ENCODE data around the gene REXO1.
A peak's percentile ranks its signal among the peaks of the same experiment; 100 is the strongest.

Gene REXO1

DNA sequence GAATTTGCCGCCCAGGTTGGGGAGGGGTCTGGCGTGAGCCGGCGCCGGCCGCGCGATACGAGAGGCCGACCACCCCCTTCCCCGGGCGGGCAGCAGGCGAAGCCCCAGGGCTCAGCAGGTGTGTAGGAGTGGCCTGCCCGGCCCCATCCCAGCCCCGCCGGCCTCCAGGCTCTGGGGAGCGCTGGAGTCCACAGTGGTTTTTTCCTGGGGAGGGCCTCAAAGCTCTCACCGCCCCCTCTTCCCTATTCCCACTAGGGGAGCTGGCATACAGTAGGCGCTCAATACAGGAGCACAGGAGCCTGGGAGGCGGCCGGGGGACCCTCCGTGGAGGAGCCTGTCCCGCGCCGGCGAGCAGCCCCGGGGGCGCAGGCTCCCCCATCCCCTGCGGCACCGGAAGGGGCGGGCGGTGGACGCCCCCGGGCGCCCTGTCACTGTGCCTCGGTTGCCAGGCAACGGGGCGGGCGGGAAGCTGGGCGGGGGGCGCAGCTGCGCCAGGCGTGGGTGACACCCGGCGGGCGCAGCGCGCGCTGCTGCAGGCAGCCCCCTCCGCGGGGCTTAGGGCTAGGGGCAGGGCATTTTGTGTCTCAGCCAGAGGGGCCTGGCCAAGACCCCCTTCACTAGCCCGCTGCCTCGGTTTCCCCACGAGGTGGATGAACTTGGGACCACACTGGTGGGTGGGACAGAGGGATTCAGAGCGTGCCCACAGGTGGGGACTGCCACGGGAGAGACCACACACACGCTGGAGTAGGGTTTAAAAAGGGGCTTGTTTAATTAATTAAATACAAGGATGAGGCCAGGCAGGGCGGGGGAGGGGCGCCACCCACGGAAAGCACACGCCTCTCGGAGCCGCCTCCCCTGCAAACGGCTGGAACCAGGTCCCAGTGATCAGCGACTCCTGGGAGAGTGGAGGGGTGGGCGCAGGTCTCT is 3.6 kb upstream of the REXO1 start:
- DNase-seq: no peak
- no peak overlapping the region for H2BK120ac ChIP-seq (ENCODE audit: low read depth, low read length)
- no peak overlapping the region for H3K4ac ChIP-seq (ENCODE audit: low read depth in 1 of 2, low read length in 2 of 2)
- peaks cover 40% of the 10 kb centered on the region for H3K4me1 ChIP-seq (ENCODE audit: control insufficient read depth, insufficient read depth, low read depth, low read length)
- no peak overlapping the region for H3K27ac ChIP-seq (ENCODE audit: low read length, poor library complexity, severe bottlenecking)
- no peak overlapping the region for H4K91ac ChIP-seq (ENCODE audit: low read length)
- H3K79me1 ChIP-seq (replicated peaks; ENCODE audit: low read length, poor library complexity, severe bottlenecking): peaks cover 25% of the 10 kb centered on the region
- no peak overlapping the region for H4K8ac ChIP-seq (ENCODE audit: low read length)
- peaks cover 4 to 33% of the 10 kb centered on the region in 2 experiments for H3K36me3 ChIP-seq (ENCODE audit: control insufficient read depth in 1 of 2, insufficient read depth in 2 of 2, low read depth in 1 of 2, low read length in 2 of 2)
- H2BK5ac ChIP-seq (ENCODE audit: low read depth, low read length, poor library complexity, severe bottlenecking): no peak overlapping the region
- no peak overlapping the region for H3K18ac ChIP-seq (ENCODE audit: low read depth in 1 of 2, low read length in 2 of 2)
- H3K9me3 ChIP-seq (ENCODE audit: control insufficient read depth, low read length): no peaks in the 10 kb centered on the region
- no peak overlapping the region for H3K14ac ChIP-seq (ENCODE audit: low read length in 2 of 2)
- no peak overlapping the region for H3K23ac ChIP-seq (ENCODE audit: low read length in 2 of 2)
- 93% methylated on average over 61 of the region's 66 CpGs for WGBS
- H2AFZ ChIP-seq (ENCODE audit: low read depth, low read length): no peak overlapping the region
- no peak overlapping the region for H3K4me2 ChIP-seq (ENCODE audit: low read length, poor library complexity, severe bottlenecking)
- no peak overlapping the region for H2BK15ac ChIP-seq (ENCODE audit: low read depth, poor library complexity, severe bottlenecking)
- no peak overlapping the region for H3K9ac ChIP-seq (ENCODE audit: low read length)
- H2AK5ac ChIP-seq (ENCODE audit: low read length, severe bottlenecking): no peak overlapping the region
- H2BK12ac ChIP-seq (ENCODE audit: low read length in 2 of 2): no peak overlapping the region
- no peaks in the 10 kb centered on the region for H3K27me3 ChIP-seq (ENCODE audit: control insufficient read depth in 1 of 2, insufficient read depth in 1 of 2, low read length in 2 of 2)
- H3K4me3 ChIP-seq (ENCODE audit: insufficient read depth in 1 of 2, low read depth in 1 of 2, low read length in 2 of 2): no peak overlapping the region

DNA sequence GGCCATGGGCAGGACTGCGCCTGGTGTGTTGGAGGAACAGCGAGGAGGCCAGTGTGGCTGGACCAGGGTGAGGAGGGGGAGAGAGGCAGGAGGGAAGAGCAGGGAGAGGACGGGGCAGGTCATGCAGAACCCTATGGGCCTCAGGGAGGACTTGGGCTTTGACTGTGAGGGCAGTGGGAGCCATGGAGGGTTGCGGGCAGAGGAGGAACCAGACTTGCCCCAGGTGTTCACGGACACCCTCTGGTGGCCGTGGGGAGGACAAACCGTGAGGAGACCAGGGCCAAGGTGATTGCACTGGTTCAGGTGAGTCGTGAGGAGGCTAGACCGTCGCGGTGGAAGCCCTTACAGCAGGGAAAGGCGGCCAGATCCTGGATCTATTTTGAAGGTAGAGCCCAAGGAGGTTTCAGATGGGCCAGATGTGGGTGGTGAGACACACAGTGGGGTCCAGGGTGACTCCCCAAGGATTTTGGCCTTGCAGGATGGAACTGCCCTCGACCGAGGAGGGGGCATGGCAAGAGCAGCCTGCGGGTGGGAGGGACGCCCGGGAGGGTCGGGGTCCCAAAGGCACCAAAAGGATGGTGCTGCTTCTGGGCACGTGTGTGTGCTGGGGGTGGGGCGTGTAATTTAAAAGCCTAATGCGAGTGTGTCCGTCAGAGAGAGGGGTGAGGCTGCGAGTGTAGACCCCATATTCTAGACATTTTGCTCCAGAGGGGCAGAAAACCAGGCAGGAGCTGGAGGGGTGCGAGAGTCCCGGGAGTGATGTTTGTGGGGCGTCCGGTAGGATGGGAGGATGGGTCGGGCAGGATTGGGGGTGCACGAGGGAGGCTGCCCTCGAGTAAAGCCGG is 2.7 kb upstream of the REXO1 start:
- Histone ChIP-seq H3K23ac (ENCODE audit: low read length in 2 of 2) (no peak overlapping the region), H4K8ac (ENCODE audit: low read length) (no peak overlapping the region), H3K27me3 (ENCODE audit: control insufficient read depth in 1 of 2, insufficient read depth in 1 of 2, low read length in 2 of 2) (no peaks in the 10 kb centered on the region), H2BK120ac (ENCODE audit: low read depth, low read length) (no peak overlapping the region), H3K36me3 (ENCODE audit: control insufficient read depth in 1 of 2, insufficient read depth in 2 of 2, low read depth in 1 of 2, low read length in 2 of 2) (peaks cover 4 to 36% of the 10 kb centered on the region in 2 experiments), H2BK5ac (ENCODE audit: low read depth, low read length, poor library complexity, severe bottlenecking) (no peak overlapping the region), H3K9me3 (ENCODE audit: control insufficient read depth, low read length) (no peaks in the 10 kb centered on the region), H3K4me1 (ENCODE audit: control insufficient read depth, insufficient read depth, low read depth, low read length) (peaks cover 41% of the 10 kb centered on the region), H4K91ac (ENCODE audit: low read length) (no peak overlapping the region), H3K4me2 (ENCODE audit: low read length, poor library complexity, severe bottlenecking) (no peak overlapping the region), H3K4ac (ENCODE audit: low read depth in 1 of 2, low read length in 2 of 2) (no peak overlapping the region), H2BK15ac (ENCODE audit: low read depth, poor library complexity, severe bottlenecking) (no peak overlapping the region), H3K4me3 (ENCODE audit: insufficient read depth in 1 of 2, low read depth in 1 of 2, low read length in 2 of 2) (no peak overlapping the region), H3K27ac (ENCODE audit: low read length, poor library complexity, severe bottlenecking) (no peak overlapping the region), H2AFZ (ENCODE audit: low read depth, low read length) (no peak overlapping the region), H2AK5ac (ENCODE audit: low read length, severe bottlenecking) (no peak overlapping the region), H3K14ac (ENCODE audit: low read length in 2 of 2) (no peak overlapping the region), H3K79me1 (replicated peaks; ENCODE audit: low read length, poor library complexity, severe bottlenecking) (peaks cover 25% of the 10 kb centered on the region), H3K9ac (ENCODE audit: low read length) (no peak overlapping the region), H2BK12ac (ENCODE audit: low read length in 2 of 2) (no peak overlapping the region), H3K18ac (ENCODE audit: low read depth in 1 of 2, low read length in 2 of 2) (no peak overlapping the region)
- no peak for DNase-seq
- 94% methylated on average over 31 of the region's 31 CpGs for WGBS

DNA sequence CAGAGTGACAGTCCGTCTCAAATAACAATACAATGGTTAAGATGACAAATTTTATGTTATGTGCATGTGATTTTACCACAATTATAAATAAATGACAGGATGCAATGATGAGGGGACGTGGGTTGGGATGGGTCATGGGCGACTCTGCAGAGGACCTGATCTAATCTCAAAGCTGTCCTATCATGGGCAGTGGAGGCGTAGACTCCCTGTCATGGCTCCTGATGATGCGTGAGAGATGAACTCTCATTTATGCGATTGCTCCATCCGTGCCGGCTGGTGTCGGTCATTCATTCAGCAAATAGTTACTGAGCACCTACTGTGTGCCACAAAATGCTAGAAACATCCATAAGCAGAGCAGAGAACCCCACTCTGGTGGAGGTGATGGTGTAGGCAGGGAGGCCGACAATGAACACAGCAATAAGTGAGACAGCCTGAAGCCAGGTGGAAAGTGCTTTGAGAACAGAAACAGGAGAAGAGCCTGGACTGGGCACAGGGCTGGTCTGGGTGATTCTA is 1.7 kb upstream of the REXO1 start:
- H3K4ac ChIP-seq (ENCODE audit: low read depth in 1 of 2, low read length in 2 of 2): no peak overlapping the region
- H3K27me3 ChIP-seq (ENCODE audit: control insufficient read depth in 1 of 2, insufficient read depth in 1 of 2, low read length in 2 of 2): no peaks in the 10 kb centered on the region
- H2AK5ac ChIP-seq (ENCODE audit: low read length, severe bottlenecking): no peak overlapping the region
- H2BK15ac ChIP-seq (ENCODE audit: low read depth, poor library complexity, severe bottlenecking): no peak overlapping the region
- no peak overlapping the region for H2AFZ ChIP-seq (ENCODE audit: low read depth, low read length)
- no peak overlapping the region for H2BK12ac ChIP-seq (ENCODE audit: low read length in 2 of 2)
- WGBS: 87% methylated on average over 9 of the region's 10 CpGs
- no peak overlapping the region for H4K91ac ChIP-seq (ENCODE audit: low read length)
- DNase-seq: no peak
- no peak overlapping the region for H3K9ac ChIP-seq (ENCODE audit: low read length)
- no peak overlapping the region for H3K18ac ChIP-seq (ENCODE audit: low read depth in 1 of 2, low read length in 2 of 2)
- H3K27ac ChIP-seq (ENCODE audit: low read length, poor library complexity, severe bottlenecking): no peak overlapping the region
- no peak overlapping the region for H3K4me2 ChIP-seq (ENCODE audit: low read length, poor library complexity, severe bottlenecking)
- no peak overlapping the region for H3K14ac ChIP-seq (ENCODE audit: low read length in 2 of 2)
- H2BK5ac ChIP-seq (ENCODE audit: low read depth, low read length, poor library complexity, severe bottlenecking): no peak overlapping the region
- no peak overlapping the region for H3K23ac ChIP-seq (ENCODE audit: low read length in 2 of 2)
- peaks cover 41% of the 10 kb centered on the region for H3K4me1 ChIP-seq (ENCODE audit: control insufficient read depth, insufficient read depth, low read depth, low read length)
- H3K9me3 ChIP-seq (ENCODE audit: control insufficient read depth, low read length): no peaks in the 10 kb centered on the region
- H3K79me1 ChIP-seq (replicated peaks; ENCODE audit: low read length, poor library complexity, severe bottlenecking): peaks cover 25% of the 10 kb centered on the region
- peaks cover 4 to 46% of the 10 kb centered on the region in 2 experiments for H3K36me3 ChIP-seq (ENCODE audit: control insufficient read depth in 1 of 2, insufficient read depth in 2 of 2, low read depth in 1 of 2, low read length in 2 of 2)
- H2BK120ac ChIP-seq (ENCODE audit: low read depth, low read length): no peak overlapping the region
- H3K4me3 ChIP-seq (ENCODE audit: insufficient read depth in 1 of 2, low read depth in 1 of 2, low read length in 2 of 2): no peak overlapping the region
- H4K8ac ChIP-seq (ENCODE audit: low read length): no peak overlapping the region

DNA sequence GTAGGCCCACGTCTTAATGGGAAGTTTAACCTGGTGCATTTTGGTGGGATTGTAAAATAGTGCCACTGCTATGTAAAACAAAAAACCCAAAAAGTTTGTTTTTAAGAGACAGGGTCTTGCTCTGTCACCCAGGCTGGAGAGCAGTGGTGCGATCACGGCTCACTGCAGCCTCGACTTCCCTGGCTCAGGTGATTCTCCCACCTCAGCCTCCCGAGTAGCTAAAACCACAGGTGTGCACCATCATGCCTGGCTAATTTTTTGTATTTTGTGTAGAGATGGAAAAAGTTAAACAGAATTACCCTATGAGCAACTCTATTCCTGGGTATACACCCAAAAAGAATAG is 820 bp upstream of the REXO1 start:
- Histone ChIP-seq H3K18ac (ENCODE audit: low read depth in 1 of 2, low read length in 2 of 2) (no peak overlapping the region), H3K4me3 (ENCODE audit: insufficient read depth in 1 of 2, low read depth in 1 of 2, low read length in 2 of 2) (no peak overlapping the region), H2BK5ac (ENCODE audit: low read depth, low read length, poor library complexity, severe bottlenecking) (no peak overlapping the region), H3K4me2 (ENCODE audit: low read length, poor library complexity, severe bottlenecking) (no peak overlapping the region), H2AK5ac (ENCODE audit: low read length, severe bottlenecking) (peak overlapping the region; percentile 49), H2BK12ac (ENCODE audit: low read length in 2 of 2) (no peak overlapping the region), H3K4ac (ENCODE audit: low read depth in 1 of 2, low read length in 2 of 2) (no peak overlapping the region), H3K9ac (ENCODE audit: low read length) (no peak overlapping the region), H2AFZ (ENCODE audit: low read depth, low read length) (no peak overlapping the region), H4K8ac (ENCODE audit: low read length) (no peak overlapping the region), H3K14ac (ENCODE audit: low read length in 2 of 2) (no peak overlapping the region), H2BK15ac (ENCODE audit: low read depth, poor library complexity, severe bottlenecking) (no peak overlapping the region), H3K27ac (ENCODE audit: low read length, poor library complexity, severe bottlenecking) (no peak overlapping the region), H3K27me3 (ENCODE audit: control insufficient read depth in 1 of 2, insufficient read depth in 1 of 2, low read length in 2 of 2) (no peaks in the 10 kb centered on the region), H3K4me1 (ENCODE audit: control insufficient read depth, insufficient read depth, low read depth, low read length) (peaks cover 36% of the 10 kb centered on the region), H3K79me1 (replicated peaks; ENCODE audit: low read length, poor library complexity, severe bottlenecking) (peaks cover 24% of the 10 kb centered on the region), H4K91ac (ENCODE audit: low read length) (no peak overlapping the region), H3K36me3 (ENCODE audit: control insufficient read depth in 1 of 2, insufficient read depth in 2 of 2, low read depth in 1 of 2, low read length in 2 of 2) (peaks cover 4 to 48% of the 10 kb centered on the region in 2 experiments), H3K23ac (ENCODE audit: low read length in 2 of 2) (no peak overlapping the region), H2BK120ac (ENCODE audit: low read depth, low read length) (no peak overlapping the region), H3K9me3 (ENCODE audit: control insufficient read depth, low read length) (no peaks in the 10 kb centered on the region)
- no peak for DNase-seq
- WGBS: 70% methylated on average over 5 of the region's 5 CpGs

Data from mesenchymal stem cell (in vitro differentiated cells and primary cell).